HG03025 (cell line): Measurements from ENCODE around the gene FAM199X.
"Not testable (repeated sequence)": the region's sequence is repeated elsewhere in the genome, so short reads cannot be mapped to it uniquely, and the experiment has no call there.

Experiments used
- ATAC-seq: cut with Tn5 transposase; IDR thresholded peaks from one replicate; pipeline ENCODE4 v1.9.1; 2021; ENCODE audit warnings: mild to moderate bottlenecking, moderate library complexity; ENCODE audit not compliant: unreplicated experiment, low FRiP score

The FAM199X gene

DNA sequence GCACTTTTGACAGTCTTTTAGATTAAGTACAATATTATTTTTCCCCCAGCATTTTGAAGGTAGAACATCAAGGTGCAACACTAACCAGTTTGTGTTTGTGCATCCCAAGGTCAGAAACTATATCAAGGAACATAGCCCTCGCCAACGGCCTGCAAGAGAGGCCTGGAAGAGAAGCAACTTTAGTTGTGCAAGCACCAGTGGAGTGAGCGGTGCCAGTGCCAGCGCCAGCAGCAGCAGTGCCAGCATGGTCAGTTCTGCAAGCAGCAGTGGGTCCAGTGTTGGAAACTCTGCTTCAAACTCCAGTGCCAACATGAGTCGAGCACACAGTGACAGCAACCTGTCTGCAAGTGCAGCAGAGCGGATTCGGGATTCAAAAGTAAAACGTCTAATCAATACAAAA, 21.7 kb downstream of the FAM199X start:
- no peak for ATAC-seq

DNA sequence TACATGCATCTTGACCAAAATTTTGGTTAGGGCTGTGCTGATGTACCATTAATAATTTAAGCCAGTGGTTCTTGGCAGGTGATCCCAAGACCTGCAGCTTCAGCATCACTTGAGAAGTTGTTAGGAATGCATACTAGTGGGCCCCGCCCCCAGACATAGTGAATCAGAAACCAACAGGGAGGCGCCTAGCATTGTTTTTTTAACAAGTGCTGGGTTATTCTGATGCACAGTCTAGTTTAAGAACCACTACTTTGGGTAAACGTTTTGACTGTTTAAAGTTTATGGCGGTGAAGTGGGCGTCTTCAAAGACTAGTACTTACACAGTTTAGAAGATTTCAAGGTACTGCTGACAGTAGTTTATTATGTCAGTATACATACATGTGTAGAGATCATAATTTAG, 23.6 kb downstream of the FAM199X start:
- no peak for ATAC-seq

DNA sequence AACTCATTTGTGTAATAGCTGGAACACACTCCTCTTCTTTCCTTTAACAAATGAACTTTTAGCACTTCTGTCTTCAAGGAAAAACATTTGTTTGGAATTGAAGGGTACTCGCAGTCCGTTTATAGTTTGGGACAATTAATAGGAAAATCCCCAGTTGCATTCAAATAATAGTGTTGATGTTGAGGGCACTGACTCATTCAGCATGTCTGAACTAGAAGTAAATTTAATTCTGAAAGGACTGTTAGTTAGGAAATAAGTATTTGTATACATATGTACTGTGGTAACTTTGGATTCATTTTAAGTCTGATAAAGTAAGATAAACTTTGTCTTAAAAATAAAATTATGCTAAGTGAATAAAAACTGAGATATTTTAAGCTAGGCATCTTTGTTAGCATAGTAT, 27.2 kb downstream of the FAM199X start:
- ATAC-seq, result no peak

DNA sequence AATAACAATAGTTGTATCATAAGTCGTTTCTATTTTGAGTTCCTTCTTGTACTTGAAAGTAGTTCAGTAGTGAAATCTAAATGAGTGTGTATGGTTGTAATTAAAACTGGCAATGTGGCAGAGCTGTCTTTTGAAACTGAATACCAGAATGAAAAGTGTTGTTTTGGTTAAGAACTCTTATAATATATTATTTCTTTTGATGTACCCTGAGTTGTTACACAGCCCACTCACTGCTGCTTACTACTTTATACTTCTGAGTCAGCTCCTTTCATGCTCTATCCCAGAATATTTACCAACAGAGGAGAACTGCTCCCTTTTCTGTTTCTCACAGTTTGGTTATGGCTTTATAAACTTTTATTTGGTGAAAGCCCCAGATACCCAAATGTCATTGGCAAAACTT, 28.8 kb downstream of the FAM199X start:
- ATAC-seq, result no peak

DNA sequence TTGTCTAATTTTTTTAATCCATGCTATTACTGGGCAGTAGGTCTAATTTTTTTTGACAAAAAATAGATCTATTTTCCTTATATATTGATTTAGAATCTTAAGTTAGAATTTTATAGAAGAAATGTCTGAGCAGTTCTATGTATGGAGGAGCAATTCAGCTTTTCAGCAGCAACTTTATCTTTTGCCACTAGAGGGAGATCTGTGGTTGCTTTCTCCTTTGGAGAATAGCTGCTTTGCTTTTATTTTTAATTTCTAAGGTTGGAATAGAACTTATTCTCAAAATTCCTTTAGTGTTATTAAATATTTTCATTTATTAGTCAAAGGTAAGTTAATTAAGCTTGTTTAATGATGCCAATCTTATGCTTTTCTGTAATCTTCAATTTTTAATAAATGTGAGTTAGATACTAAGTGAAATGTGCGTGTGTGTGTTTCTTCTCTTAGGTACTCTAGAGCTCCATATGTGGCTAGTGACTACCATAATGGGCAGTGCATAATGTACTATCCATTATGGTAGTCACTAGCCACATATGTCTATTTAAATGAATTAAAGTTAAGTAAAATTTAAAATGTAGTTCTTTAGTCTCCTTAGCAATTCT, 29.3 kb downstream of the FAM199X start:
- ATAC-seq, result peak; percentile 71

DNA sequence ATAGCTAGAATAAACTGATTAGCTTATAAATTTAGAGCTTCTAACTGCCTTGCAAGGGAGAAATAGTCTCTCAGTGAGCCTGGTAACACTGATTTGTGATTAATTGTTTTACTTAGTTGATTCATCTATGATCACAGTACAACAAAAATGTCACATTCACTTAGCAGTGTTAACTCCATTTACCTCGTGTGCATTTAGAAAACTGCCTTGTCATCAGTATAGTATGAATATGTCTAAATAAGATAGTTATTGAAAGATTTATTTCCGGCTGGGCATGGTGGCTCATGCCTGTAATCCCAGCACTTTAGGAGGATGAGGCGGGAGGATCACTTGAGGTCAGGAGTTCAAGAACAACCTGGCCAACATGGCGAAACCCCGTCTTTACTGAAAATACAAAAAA, 39.3 kb downstream of the FAM199X start:
- ATAC-seq, result no peak

DNA sequence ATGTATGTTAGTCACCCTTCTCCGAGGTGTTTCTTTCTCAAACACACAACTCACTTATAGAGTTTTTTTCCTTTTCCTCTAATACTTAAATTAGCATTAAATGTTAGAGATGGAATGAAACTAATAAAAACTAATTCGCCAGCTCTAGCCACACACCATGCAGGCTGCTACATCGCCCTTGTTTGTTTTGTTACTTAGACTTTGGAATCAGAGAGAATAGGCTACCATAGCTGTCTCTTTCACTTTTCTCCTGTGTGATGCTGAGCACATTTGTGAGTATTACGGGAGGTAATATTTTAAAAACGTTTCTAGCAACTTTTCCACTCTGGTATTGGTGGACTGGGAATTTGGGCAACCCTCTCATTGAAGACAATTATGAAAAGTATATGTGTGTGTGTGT, 44.9 kb downstream of the FAM199X start:
- ATAC-seq, result no peak

DNA sequence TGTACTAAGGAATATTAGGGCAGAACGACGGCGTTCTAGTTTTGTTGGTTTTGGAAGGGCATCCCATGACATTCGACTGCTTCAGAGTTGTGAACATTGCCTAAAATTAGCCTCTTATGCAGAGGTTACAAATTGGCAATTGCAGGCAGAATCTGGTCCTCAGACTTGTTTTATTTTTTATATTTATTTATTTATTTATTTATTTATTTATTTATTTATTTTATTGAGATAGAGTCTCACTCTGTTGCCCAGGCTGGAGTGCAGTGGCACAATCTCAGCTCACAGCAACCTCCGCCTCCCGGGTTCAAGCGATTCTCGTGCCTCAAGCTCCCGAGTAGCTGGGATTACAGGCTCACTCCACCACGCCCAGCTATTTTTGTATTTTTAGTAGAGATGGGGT, 63.8 kb downstream of the FAM199X start:
- not testable (repeated sequence) for ATAC-seq
